ENCODE measurements around the gene MS4A10. TPM values are rescaled to one million over a fixed set of nuclear protein-coding genes. Genes with fewer than 3 reads are reported as not detected.

The MS4A10 gene
- polyA plus RNA-seq, 1 donor from 2014 or later, result not detected

DNA sequence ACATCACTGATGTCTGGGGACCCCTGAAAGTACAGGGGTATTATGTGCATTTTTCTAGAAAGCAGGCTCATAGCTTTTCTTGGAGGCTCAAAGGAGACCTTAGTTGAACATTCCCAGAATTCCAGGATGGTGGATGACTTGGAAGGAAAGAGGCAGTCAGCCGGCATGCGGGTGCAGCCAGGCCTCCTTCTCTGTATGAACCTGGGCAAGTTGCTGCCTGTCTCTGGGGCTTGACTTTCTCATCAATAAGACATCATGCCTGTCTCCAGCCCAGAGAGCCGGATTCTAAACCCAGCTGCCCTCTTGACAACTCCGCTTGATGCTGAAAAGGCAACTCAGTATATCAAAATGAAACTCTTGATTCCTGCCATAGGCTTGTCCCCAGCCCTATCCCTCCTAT lies 15.9 kb upstream of the MS4A10 start:
- TF ChIP-seq, protein P1, sequence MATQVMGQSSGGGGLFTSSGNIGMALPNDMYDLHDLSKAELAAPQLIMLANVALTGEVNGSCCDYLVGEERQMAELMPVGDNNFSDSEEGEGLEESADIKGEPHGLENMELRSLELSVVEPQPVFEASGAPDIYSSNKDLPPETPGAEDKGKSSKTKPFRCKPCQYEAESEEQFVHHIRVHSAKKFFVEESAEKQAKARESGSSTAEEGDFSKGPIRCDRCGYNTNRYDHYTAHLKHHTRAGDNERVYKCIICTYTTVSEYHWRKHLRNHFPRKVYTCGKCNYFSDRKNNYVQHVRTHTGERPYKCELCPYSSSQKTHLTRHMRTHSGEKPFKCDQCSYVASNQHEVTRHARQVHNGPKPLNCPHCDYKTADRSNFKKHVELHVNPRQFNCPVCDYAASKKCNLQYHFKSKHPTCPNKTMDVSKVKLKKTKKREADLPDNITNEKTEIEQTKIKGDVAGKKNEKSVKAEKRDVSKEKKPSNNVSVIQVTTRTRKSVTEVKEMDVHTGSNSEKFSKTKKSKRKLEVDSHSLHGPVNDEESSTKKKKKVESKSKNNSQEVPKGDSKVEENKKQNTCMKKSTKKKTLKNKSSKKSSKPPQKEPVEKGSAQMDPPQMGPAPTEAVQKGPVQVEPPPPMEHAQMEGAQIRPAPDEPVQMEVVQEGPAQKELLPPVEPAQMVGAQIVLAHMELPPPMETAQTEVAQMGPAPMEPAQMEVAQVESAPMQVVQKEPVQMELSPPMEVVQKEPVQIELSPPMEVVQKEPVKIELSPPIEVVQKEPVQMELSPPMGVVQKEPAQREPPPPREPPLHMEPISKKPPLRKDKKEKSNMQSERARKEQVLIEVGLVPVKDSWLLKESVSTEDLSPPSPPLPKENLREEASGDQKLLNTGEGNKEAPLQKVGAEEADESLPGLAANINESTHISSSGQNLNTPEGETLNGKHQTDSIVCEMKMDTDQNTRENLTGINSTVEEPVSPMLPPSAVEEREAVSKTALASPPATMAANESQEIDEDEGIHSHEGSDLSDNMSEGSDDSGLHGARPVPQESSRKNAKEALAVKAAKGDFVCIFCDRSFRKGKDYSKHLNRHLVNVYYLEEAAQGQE (IDR thresholded peaks at IDR 0.05; ENCODE audit: borderline replicate concordance), result no peak
- TF ChIP-seq MXI1 (conservative IDR thresholded peaks at IDR 0.05; ENCODE audit: poor library complexity, severe bottlenecking), result no peak
- no peak for TF ChIP-seq POLR2AphosphoS5 (IDR thresholded peaks at IDR 0.05)
- TF ChIP-seq TAF1 (IDR thresholded peaks at IDR 0.05; ENCODE audit: low read depth), result no peak
- no peak for TF ChIP-seq EP300 (conservative IDR thresholded peaks at IDR 0.05; ENCODE audit: poor library complexity, severe bottlenecking)
- TF ChIP-seq SMC3 (conservative IDR thresholded peaks at IDR 0.05; ENCODE audit: poor library complexity), result no peak
- TF ChIP-seq CTCF (IDR thresholded peaks at IDR 0.05; ENCODE audit: poor library complexity, severe bottlenecking), result no peak
- TF ChIP-seq RAD21 (conservative IDR thresholded peaks at IDR 0.05), result no peak
- no peak for TF ChIP-seq EZH2 (IDR thresholded peaks at IDR 0.05; ENCODE audit: borderline replicate concordance, insufficient read depth, low read length, poor library complexity, severe bottlenecking)
- Histone ChIP-seq H3K9me2 (ENCODE audit: insufficient read depth, low read length) (no peaks in the 10 kb centered on the region), H4K20me1 (ENCODE audit: insufficient read depth) (no peaks in the 10 kb centered on the region), H3K4me3 (ENCODE audit: low read length) (no peak overlapping the region), H3K79me2 (replicated peaks; ENCODE audit: insufficient read depth, low read length) (no peaks in the 10 kb centered on the region), H3F3A (ENCODE audit: insufficient read depth, low read length, poor library complexity, severe bottlenecking) (no peaks in the 10 kb centered on the region), H3K9ac (ENCODE audit: low read length) (no peak overlapping the region), H3K9me3 (ENCODE audit: low read length) (no peaks in the 10 kb centered on the region), H3K4me2 (ENCODE audit: low read length) (no peak overlapping the region), H3K27ac (ENCODE audit: low read length) (no peak overlapping the region), H3K36me3 (ENCODE audit: insufficient read depth, low read length) (no peaks in the 10 kb centered on the region), H3K27me3 (ENCODE audit: insufficient read depth, low read depth, low read length) (no peaks in the 10 kb centered on the region), H2AFZ (ENCODE audit: low read depth, low read length) (no peak overlapping the region)

DNA sequence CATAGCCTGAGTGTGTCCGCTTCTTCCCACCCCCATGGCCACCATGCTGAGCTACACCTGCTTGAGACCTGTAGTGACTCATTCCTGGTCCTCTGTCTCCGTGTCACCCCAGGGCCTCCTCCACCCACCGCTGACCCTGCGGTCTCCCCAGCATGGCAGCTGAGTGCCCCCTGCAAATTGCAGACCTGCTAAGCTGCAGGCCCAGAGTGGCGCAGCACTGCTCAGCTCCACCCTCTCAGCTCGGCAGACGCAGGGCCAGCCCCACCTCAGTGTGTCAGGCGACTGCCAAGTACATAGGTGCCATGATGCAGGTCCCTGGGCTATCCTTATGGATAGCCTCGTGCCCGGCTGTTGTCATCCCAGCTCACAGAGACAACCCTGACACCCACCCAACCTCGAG lies 15.3 kb upstream of the MS4A10 start:
- Histone ChIP-seq H3K9ac (ENCODE audit: low read length) (no peak overlapping the region), H3K9me3 (ENCODE audit: low read length) (no peaks in the 10 kb centered on the region), H3K9me2 (ENCODE audit: insufficient read depth, low read length) (no peaks in the 10 kb centered on the region), H3K27ac (ENCODE audit: low read length) (no peak overlapping the region), H2AFZ (ENCODE audit: low read depth, low read length) (no peak overlapping the region), H3K4me2 (ENCODE audit: low read length) (no peak overlapping the region), H3K4me3 (ENCODE audit: low read length) (no peak overlapping the region), H3F3A (ENCODE audit: insufficient read depth, low read length, poor library complexity, severe bottlenecking) (no peaks in the 10 kb centered on the region), H4K20me1 (ENCODE audit: insufficient read depth) (no peaks in the 10 kb centered on the region), H3K27me3 (ENCODE audit: insufficient read depth, low read depth, low read length) (no peaks in the 10 kb centered on the region), H3K36me3 (ENCODE audit: insufficient read depth, low read length) (no peaks in the 10 kb centered on the region), H3K79me2 (replicated peaks; ENCODE audit: insufficient read depth, low read length) (no peaks in the 10 kb centered on the region)
- TF ChIP-seq SMC3 (conservative IDR thresholded peaks at IDR 0.05; ENCODE audit: poor library complexity), result no peak
- no peak for TF ChIP-seq POLR2AphosphoS5 (IDR thresholded peaks at IDR 0.05)
- TF ChIP-seq MXI1 (conservative IDR thresholded peaks at IDR 0.05; ENCODE audit: poor library complexity, severe bottlenecking), result no peak
- TF ChIP-seq, protein P1 (IDR thresholded peaks at IDR 0.05; ENCODE audit: borderline replicate concordance), result no peak
- no peak for TF ChIP-seq RAD21 (conservative IDR thresholded peaks at IDR 0.05)
- no peak for TF ChIP-seq CTCF (IDR thresholded peaks at IDR 0.05; ENCODE audit: poor library complexity, severe bottlenecking)
- TF ChIP-seq EP300 (conservative IDR thresholded peaks at IDR 0.05; ENCODE audit: poor library complexity, severe bottlenecking), result no peak
- no peak for TF ChIP-seq EZH2 (IDR thresholded peaks at IDR 0.05; ENCODE audit: borderline replicate concordance, insufficient read depth, low read length, poor library complexity, severe bottlenecking)

Data from neural cell (in vitro differentiated cells).